A549 (cell line): ENCODE results near the gene TPGS1. TPM values are rescaled to one million over a fixed set of nuclear protein-coding genes. Genes with fewer than 3 reads are reported as not detected.

Experiments
- ATAC-seq, 2 experiments: fragments of 200-7000 bp in 1 of 2; fragments of >200 bp in 1 of 2; cut with Nextera tagmentation in 1 of 2; cut with Tn5 transposase in 1 of 2; 3 replicates each; pipeline versions ENCODE4 v1.8.0 to v1.9.1; 2018 to 2020; ENCODE audit warnings: mild to moderate bottlenecking in 1 of 2, moderate library complexity in 1 of 2
- CTCF ChIA-PET: fragments of 300-600 bp; sonication (Branson Sonifier 250); formaldehyde crosslinking; extraction: SDS; loops from one replicate; lab custom pipeline; 2021; ENCODE audit warnings: antibody characterized with exemption, inconsistent platforms; lab: Yijun Ruan, JAX
- POLR2A ChIA-PET: fragments of 350-600 bp; formaldehyde crosslinking; extraction: SDS; loops from one replicate; lab custom pipeline; 2021; ENCODE audit warnings: antibody characterized with exemption, inconsistent platforms; lab: Yijun Ruan, JAX
- DNase-seq, 2 experiments: peaks; one replicate each; pipeline versions ENCODE4 v3.0.0 to v3.0.0-alpha.2; 2011 to 2016; ENCODE audit warnings: low read depth in 1 of 2, low spot score in 1 of 2
- FAIRE-seq: peaks from 2 replicates; lab custom pipeline; 2011; peaks lifted over from hg19 to GRCh38; lab: Jason Lieb, UNC
- H3K27ac ChIP-seq, 2 experiments: fragments of >200 bp; sonication (Bioruptor Twin); formaldehyde crosslinking; 3 replicates each; pipeline ENCODE4 v1.5.1; 2016 to 2017
- H3K4me1 ChIP-seq: fragments of >200 bp; sonication (Bioruptor Twin); formaldehyde crosslinking; 3 replicates; pipeline ENCODE4 v1.6.1; 2016
- H3K4me2 ChIP-seq: fragments of >200 bp; sonication (Bioruptor Twin); formaldehyde crosslinking; 3 replicates; pipeline ENCODE4 v1.6.1; 2016
- H3K4me3 ChIP-seq: fragments of >200 bp; sonication (Bioruptor Twin); formaldehyde crosslinking; 3 replicates; pipeline ENCODE4 v1.5.1; 2016
- H3K9me3 ChIP-seq: fragments of >200 bp; sonication (Bioruptor Twin); formaldehyde crosslinking; 3 replicates; pipeline ENCODE4 v1.6.1; 2016
- BCL3 ChIP-seq: fragments of >200 bp; sonication (Bioruptor Twin); formaldehyde crosslinking; IDR thresholded peaks from 3 replicates; pipeline ENCODE4 v1.6.1; 2016
- CHD2 ChIP-seq: fragments of 150-350 bp; IDR thresholded peaks from 2 replicates; pipeline ENCODE4 v1.6.1; 2014; ENCODE audit warnings: low read length; ENCODE audit not compliant: partially characterized antibody
- CTCF ChIP-seq: fragments of >200 bp; sonication (Bioruptor Twin); formaldehyde crosslinking; IDR thresholded peaks from 3 replicates; pipeline ENCODE4 v1.5.1; 2016
- EHF ChIP-seq: fragments of 250-450 bp; sonication (Bioruptor Pico); IDR thresholded peaks from 2 replicates; pipeline ENCODE4 v1.5.0; 2020; ENCODE audit warnings: mild to moderate bottlenecking
- ELK1 ChIP-seq: fragments of 150-350 bp; IDR thresholded peaks from 2 replicates; pipeline ENCODE4 v1.6.1; 2014; ENCODE audit warnings: low read depth, mild to moderate bottlenecking, low read length
- EP300 ChIP-seq, 2 experiments: fragments of >200 bp; sonication (Bioruptor Twin); formaldehyde crosslinking; IDR thresholded peaks; 2 replicates in 1 of 2; 3 replicates in 1 of 2; pipeline ENCODE4 v1.6.1; 2016 to 2017
- ESRRA ChIP-seq: fragments of 150-350 bp; IDR thresholded peaks from 2 replicates; pipeline ENCODE4 v1.6.1; 2014; ENCODE audit warnings: mild to moderate bottlenecking, low read length, borderline replicate concordance
- FOSB ChIP-seq: fragments of 250-450 bp; sonication (Bioruptor Pico); IDR thresholded peaks from 2 replicates; pipeline ENCODE4 v1.5.0; 2020; ENCODE audit warnings: mild to moderate bottlenecking, moderate library complexity
- GATA3 ChIP-seq: IDR thresholded peaks from 2 replicates; pipeline ENCODE4 v1.6.1; 2012; ENCODE audit warnings: borderline replicate concordance
- JUN ChIP-seq, 2 experiments: fragments of >200 bp; sonication (Bioruptor Twin); formaldehyde crosslinking; IDR thresholded peaks; 2 replicates in 1 of 2; 3 replicates in 1 of 2; pipeline ENCODE4 v1.6.1; 2016 to 2017
- KDM1A ChIP-seq: fragments of 200-600 bp; sonication (generic); IDR thresholded peaks from 2 replicates; pipeline ENCODE4 v1.6.1; 2016; ENCODE audit warnings: low read depth, mild to moderate bottlenecking
- MAFK ChIP-seq: fragments of 450-650 bp; IDR thresholded peaks from 2 replicates; pipeline ENCODE4 v1.6.1; 2014; ENCODE audit not compliant: partially characterized antibody
- MAX ChIP-seq: IDR thresholded peaks from 2 replicates; pipeline ENCODE4 v1.6.1; 2012
- MYC ChIP-seq: IDR thresholded peaks from 2 replicates; pipeline ENCODE4 v1.6.1; 2012; ENCODE audit warnings: mild to moderate bottlenecking, inconsistent platforms, low read length, improper control_type of control experiment, borderline replicate concordance
- NFE2L2 ChIP-seq: fragments of 150-350 bp; conservative IDR thresholded peaks from 2 replicates; pipeline ENCODE4 v1.6.1; 2014; ENCODE audit warnings: low read length
- PBX3 ChIP-seq: IDR thresholded peaks from 2 replicates; pipeline ENCODE4 v1.6.1; 2012
- RAD21 ChIP-seq, 2 experiments: fragments of >200 bp in 1 of 2; sonication (Bioruptor Twin) in 1 of 2; formaldehyde crosslinking in 1 of 2; IDR thresholded peaks in 1 of 2; conservative IDR thresholded peaks in 1 of 2; 2 replicates in 1 of 2; 3 replicates in 1 of 2; pipeline ENCODE4 v1.6.1; 2012 to 2018; ENCODE audit warnings: inconsistent platforms in 1 of 2
- REST ChIP-seq: fragments of 200-600 bp; sonication (generic); IDR thresholded peaks from 2 replicates; pipeline ENCODE4 v1.6.1; 2016; ENCODE audit warnings: antibody characterized with exemption, mild to moderate bottlenecking, moderate library complexity
- ZFP36 ChIP-seq: fragments of 450-650 bp; IDR thresholded peaks from 2 replicates; pipeline ENCODE4 v1.6.1; 2014; ENCODE audit warnings: borderline replicate concordance; ENCODE audit not compliant: partially characterized antibody
- WGBS: methylation state at CpG from one replicate; pipeline ENCODE4 v1.1.6; 2017; ENCODE audit errors: missing lambda C conversion rate; 5-methylcytosine and 5-hydroxymethylcytosine counted together
- polyA plus RNA-seq, 4 experiments: library from polyadenylated mRNA; depleted of rRNA in 3 of 4; stranded (reverse); fragments of >200 nt; fragmentation: RNase III in 1 of 4; extraction: RNeasy Plus Mini Kit Qiagen cat#74134 plus additional on column Dnase treatment in 1 of 4; gene quantifications; 2 replicates in 3 of 4; 3 replicates in 1 of 4; pipeline ENCODE4 v1.2.3, GENCODE V29; 2011 to 2017

Gene TPGS1
- polyA plus RNA-seq, 2 of the 4 experiments (the other 2 are of a cell fraction) = 2.7 to 13.1 TPM

GRCh38 chr19:483332-484072 is 23.8 kb upstream of the TPGS1 start:
- POLR2A ChIA-PET = no interaction called here
- Histone ChIP-seq H3K4me1 (no peaks in the 10 kb centered on the region; the same call in 2 of the 3 replicates), H3K27ac (no peak overlapping the region), H3K4me3 (no peak overlapping the region), H3K4me2 (no peak overlapping the region), H3K9me3 (no peaks in the 10 kb centered on the region)
- DNase-seq = no peak
- 55% methylated on average over 15 of the region's 21 CpGs for WGBS
- no peak for ATAC-seq
- no peak for FAIRE-seq
- CTCF ChIA-PET = interaction anchor here (0.6 to 1.3 kb wide), 2 partner anchors 23 to 119 kb away, joined by 3 read pairs; no protein-coding TSS in a partner anchor
- TF ChIP-seq ZFP36 (no peak), CHD2 (no peak), EHF (CRISPR knock-in tag) (no peak)

- Histone ChIP-seq H3K4me1 (no peaks in the 10 kb centered on the region; the same call in 2 of the 3 replicates), H3K4me2 (no peak overlapping the region), H3K9me3 (no peaks in the 10 kb centered on the region), H3K27ac (no peak overlapping the region), H3K4me3 (no peak overlapping the region)
- DNase-seq (no peak), ATAC-seq (no peak), FAIRE-seq (no peak)
- WGBS = 64% methylated on average over 12 of the region's 15 CpGs
- ChIA-PET POLR2A (no interaction called here), CTCF (interaction anchor here (0.6 to 1.3 kb wide), 3 partner anchors 22 to 250 kb away, joined by 3 read pairs; no protein-coding TSS in a partner anchor)
- TF ChIP-seq REST (no peak), NFE2L2 (no peak), MYC (no peak), GATA3 (no peak), ELK1 (no peak), MAX (no peak), MAFK (no peak), KDM1A (no peak), CHD2 (no peak), BCL3 (no peak), ESRRA (no peak), EP300 (IDR thresholded peaks at IDR 0.05) (no peak), PBX3 (no peak), JUN (IDR thresholded peaks at IDR 0.05) (no peak), RAD21 (conservative IDR thresholded peaks at IDR 0.05 in 1 of 2, IDR thresholded peaks at IDR 0.05 in 1 of 2) (no peak), CTCF (no peak), FOSB (CRISPR knock-in tag) (no peak)
These were observed 22.8 kb upstream of the TPGS1 start for GRCh38 chr19:484494-484893.
